ENCODE results near the gene ATP1A3.
A peak's percentile ranks its signal among the peaks of the same experiment; 100 is the strongest.

Gene ATP1A3

DNA sequence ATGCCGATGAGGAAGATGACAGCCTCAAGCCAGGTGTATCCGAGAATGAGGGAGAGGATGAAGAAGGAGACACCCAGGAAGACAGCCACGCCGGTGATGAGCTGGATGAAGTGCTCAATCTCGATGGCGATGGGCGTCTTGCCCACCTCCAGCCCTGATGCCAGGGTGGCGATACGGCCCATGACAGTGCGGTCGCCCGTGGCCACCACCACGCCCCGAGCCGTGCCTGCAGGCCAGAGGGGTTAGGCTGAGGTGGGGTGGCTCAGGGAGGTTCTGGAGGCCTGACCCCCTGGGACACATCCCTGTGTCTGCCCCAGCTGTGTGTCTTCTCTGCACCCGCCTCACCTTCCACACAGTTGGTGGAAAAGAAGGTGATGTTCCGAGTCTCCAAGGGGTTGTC lies 9.1 kb downstream of the ATP1A3 start:
- H3K27ac Mint-ChIP-seq, result no peak overlapping the region
- H3K27me3 Mint-ChIP-seq, result no peaks in the 10 kb centered on the region
- H3K4me1 Mint-ChIP-seq, result no peaks in the 10 kb centered on the region
- ATAC-seq (ENCODE audit: low read depth) (no peak), DNase-seq (ENCODE audit: low spot score in 2 of 2) (no peak)
- H3K36me3 Mint-ChIP-seq, result peaks cover 1% of the 10 kb centered on the region
- no peaks in the 10 kb centered on the region for H3K9me3 Mint-ChIP-seq
- H3K4me3 Mint-ChIP-seq, result no peak overlapping the region

DNA sequence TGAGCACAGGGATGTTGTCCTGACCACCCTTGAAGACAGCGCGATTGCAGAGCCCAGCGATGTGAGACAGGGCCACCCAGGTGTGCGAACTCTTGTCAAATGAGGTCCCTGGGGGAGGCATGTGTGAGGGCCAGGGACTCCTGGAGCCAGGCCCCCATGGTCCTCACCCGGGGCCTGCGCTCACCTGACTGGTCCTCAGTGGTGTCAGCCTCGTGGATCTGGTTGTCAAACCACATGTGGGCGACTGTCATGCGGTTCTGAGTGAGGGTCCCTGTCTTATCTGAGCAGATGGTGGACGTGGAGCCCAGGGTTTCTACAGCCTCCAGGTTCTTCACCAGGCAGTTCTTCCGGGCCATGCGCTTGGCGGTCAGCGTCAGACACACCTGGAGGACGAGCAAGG lies 12.3 kb downstream of the ATP1A3 start:
- DNase-seq (ENCODE audit: low spot score in 2 of 2), result no peak
- Mint-ChIP-seq H3K27ac (no peak overlapping the region), H3K4me3 (no peak overlapping the region), H3K36me3 (peaks cover 2% of the 10 kb centered on the region), H3K4me1 (no peaks in the 10 kb centered on the region), H3K27me3 (no peaks in the 10 kb centered on the region), H3K9me3 (no peaks in the 10 kb centered on the region)
- no peak for ATAC-seq (ENCODE audit: low read depth)

DNA sequence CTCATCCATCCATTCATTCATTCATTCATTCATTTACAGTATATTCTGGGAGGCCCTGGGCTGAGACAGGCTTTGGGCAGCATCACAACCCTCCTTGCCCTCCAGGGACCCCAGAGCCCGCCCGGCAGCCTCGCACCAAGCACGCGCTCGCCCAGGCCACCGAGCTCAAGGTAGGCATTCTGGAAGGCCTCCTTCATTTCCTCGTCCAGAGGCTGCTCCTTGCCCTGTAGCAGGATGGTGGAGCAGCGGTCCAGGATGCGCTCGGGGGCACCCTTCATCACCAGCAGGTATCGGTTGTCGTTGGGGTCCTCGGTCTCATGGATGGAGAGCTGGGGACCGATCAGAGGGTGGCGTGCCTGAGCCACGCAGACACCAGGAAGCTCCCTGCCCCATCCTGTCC lies 15.6 kb downstream of the ATP1A3 start:
- ATAC-seq (ENCODE audit: low read depth) (no peak), DNase-seq (ENCODE audit: low spot score in 2 of 2) (no peak)
- Mint-ChIP-seq H3K4me3 (no peak overlapping the region), H3K36me3 (peaks cover 4% of the 10 kb centered on the region), H3K27ac (no peak overlapping the region), H3K27me3 (no peaks in the 10 kb centered on the region), H3K9me3 (no peaks in the 10 kb centered on the region), H3K4me1 (no peaks in the 10 kb centered on the region)

DNA sequence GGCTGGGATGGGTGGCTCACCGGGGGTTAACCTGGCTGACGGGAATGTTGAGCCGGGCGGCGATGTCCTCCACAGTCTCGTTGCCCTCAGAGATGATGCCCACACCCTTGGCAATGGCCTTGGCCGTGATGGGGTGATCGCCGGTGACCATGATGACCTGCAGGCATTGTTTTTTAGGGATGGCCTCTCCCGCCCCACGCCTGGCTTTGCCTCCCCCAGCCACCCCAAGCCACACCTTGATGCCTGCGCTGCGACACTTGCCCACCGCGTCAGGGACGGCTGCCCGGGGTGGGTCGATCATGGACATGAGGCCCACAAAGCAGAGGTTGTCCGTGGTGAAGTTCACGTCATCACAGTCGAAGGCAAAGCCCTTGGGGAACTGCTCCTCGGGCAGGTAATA lies 16.1 kb downstream of the ATP1A3 start:
- Mint-ChIP-seq H3K4me3 (no peak overlapping the region), H3K27me3 (no peaks in the 10 kb centered on the region)

DNA sequence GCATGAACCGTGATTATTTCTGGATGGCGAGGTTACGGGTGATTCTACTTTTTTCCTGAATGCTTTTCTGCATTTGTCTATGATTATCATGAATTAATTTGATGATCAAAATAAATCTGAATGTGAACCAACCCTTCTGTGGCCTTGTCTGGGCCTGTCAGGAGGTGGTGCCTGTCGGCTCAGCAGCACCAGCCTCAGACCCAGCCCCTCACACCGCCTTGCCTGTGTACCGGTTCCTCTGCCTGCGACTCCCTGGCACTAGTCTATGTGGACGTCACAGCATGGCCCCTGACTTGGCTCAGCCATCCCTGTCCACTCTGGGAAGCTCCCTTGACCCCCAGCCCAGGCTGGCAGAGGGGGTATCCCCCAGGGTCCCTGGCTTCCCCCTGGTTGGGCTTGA lies 19.4 kb downstream of the ATP1A3 start:
- DNase-seq (ENCODE audit: low spot score in 2 of 2), result no peak
- H3K4me1 Mint-ChIP-seq, result no peaks in the 10 kb centered on the region
- no peaks in the 10 kb centered on the region for H3K27me3 Mint-ChIP-seq

More for the DNA sequence above, 16.1 kb downstream of the ATP1A3 start:
- no peaks in the 10 kb centered on the region for H3K9me3 Mint-ChIP-seq
- H3K27ac Mint-ChIP-seq, result no peak overlapping the region
- no peaks in the 10 kb centered on the region for H3K4me1 Mint-ChIP-seq
- ATAC-seq (ENCODE audit: low read depth) (no peak), DNase-seq (ENCODE audit: low spot score in 2 of 2) (no peak)
- peaks cover 4% of the 10 kb centered on the region for H3K36me3 Mint-ChIP-seq

DNA sequence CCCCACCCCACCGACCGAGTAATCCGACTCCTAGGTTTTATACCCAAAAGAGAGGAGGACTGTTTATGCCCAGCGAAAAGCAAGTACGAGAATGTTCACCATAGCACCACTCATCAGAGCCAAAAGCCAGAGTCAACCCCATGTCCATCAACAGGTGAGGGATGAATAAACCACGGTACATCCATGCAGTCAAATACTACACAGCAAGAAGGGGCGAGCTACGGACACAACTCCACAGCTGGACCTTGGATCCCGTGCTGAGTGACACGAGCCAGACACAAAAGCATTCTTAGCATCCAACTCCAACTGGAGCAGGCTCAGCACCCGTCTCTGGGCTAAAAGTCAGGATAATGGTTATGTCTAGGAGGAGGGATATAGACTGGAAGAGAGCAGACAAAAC lies 22.7 kb downstream of the ATP1A3 start:
- DNase-seq (ENCODE audit: low spot score in 2 of 2) (no peak), ATAC-seq (ENCODE audit: low read depth) (no peak)
- Mint-ChIP-seq H3K4me3 (no peak overlapping the region), H3K9me3 (no peaks in the 10 kb centered on the region), H3K4me1 (no peaks in the 10 kb centered on the region), H3K27ac (no peak overlapping the region), H3K27me3 (peaks cover 6% of the 10 kb centered on the region), H3K36me3 (peaks cover 3% of the 10 kb centered on the region)

More for the DNA sequence above, 19.4 kb downstream of the ATP1A3 start:
- H3K9me3 Mint-ChIP-seq, result no peaks in the 10 kb centered on the region
- H3K27ac Mint-ChIP-seq, result no peak overlapping the region
- H3K36me3 Mint-ChIP-seq, result peaks cover 2% of the 10 kb centered on the region
- no peak overlapping the region for H3K4me3 Mint-ChIP-seq
- no peak for ATAC-seq (ENCODE audit: low read depth)

DNA sequence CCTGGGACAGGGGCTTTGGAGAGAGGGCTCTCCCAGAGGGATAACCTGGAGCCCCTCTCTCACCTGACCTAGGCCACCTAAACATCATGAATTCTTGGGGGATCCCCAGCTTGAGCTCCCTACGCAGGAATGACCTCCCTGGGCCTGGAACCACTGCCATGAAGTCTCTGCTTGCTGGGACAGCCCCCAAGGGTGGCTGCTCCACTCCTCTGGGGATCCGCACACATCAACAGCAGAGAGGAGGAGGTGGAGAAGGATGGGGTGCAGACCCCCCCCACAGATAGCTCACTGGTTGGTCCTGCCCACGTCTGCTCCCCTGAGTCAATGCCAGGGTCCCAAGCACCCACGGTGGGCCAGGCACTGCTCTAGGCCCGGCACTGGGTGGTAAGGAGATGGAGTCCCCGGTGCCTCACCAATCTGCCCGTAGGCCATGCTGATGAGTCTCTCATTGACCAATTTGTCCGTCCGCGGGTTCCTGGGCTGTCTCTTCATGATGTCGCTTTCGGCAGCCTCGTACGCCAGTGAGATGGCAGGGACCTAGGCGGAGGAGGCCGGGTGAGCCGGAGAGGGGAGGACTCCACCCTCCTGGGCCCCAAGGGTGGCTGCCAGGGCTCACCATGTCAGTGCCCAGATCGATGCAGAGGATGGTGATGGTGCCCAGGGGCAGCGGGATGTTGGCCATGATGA lies 24.1 kb downstream of the ATP1A3 start:
- no peak overlapping the region for H3K4me3 Mint-ChIP-seq
- ATAC-seq (ENCODE audit: low read depth) (no peak), DNase-seq (ENCODE audit: low spot score in 2 of 2) (no peak)
- peaks cover 6% of the 10 kb centered on the region for H3K27me3 Mint-ChIP-seq
- H3K27ac Mint-ChIP-seq, result no peak overlapping the region
- H3K36me3 Mint-ChIP-seq, result peaks cover 2% of the 10 kb centered on the region
- H3K4me1 Mint-ChIP-seq, result no peaks in the 10 kb centered on the region
- no peaks in the 10 kb centered on the region for H3K9me3 Mint-ChIP-seq

DNA sequence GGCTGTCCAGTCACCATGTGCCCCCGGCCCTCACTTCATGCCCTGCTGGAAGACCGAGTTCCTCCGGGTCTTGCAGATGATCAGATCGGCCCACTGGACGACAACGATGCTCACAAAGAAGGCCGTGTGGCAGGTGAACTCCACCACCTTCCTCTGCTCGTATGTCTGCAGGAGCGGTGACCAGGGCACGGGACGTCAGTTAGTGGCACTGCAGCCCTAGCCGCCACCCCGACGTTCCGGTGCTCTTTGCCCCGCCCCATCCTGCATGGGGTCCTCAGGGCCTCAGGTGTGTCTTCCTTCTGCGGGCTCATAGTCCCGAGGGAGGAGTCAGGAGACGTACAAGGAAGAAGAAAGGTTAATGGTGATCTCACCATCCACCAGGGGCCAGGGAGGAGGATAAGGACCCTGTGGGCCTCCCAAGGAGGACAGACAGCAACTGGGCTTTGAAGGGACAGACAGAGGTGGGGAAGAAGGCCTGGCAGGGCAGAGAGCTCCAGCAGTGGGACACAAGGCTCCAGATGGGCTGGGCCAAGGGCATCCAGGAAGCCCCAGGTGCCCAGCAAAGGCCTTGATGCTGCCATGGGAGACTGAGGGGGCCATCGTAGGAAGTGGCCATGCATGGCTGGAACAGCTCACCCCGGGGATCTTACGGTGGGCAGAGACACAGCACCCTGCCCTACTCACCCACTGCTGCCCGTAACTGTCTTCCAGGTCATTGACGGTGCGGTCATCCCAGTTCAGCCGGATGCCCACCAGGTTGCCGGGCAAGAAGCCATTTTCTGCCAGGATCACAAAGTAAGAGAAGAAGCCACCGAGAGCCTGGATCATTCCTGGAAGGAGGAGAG lies 25.1 kb downstream of the ATP1A3 start:
- Mint-ChIP-seq H3K4me1 (no peaks in the 10 kb centered on the region), H3K36me3 (peaks cover 2% of the 10 kb centered on the region), H3K27me3 (peaks cover 6% of the 10 kb centered on the region)

DNA sequence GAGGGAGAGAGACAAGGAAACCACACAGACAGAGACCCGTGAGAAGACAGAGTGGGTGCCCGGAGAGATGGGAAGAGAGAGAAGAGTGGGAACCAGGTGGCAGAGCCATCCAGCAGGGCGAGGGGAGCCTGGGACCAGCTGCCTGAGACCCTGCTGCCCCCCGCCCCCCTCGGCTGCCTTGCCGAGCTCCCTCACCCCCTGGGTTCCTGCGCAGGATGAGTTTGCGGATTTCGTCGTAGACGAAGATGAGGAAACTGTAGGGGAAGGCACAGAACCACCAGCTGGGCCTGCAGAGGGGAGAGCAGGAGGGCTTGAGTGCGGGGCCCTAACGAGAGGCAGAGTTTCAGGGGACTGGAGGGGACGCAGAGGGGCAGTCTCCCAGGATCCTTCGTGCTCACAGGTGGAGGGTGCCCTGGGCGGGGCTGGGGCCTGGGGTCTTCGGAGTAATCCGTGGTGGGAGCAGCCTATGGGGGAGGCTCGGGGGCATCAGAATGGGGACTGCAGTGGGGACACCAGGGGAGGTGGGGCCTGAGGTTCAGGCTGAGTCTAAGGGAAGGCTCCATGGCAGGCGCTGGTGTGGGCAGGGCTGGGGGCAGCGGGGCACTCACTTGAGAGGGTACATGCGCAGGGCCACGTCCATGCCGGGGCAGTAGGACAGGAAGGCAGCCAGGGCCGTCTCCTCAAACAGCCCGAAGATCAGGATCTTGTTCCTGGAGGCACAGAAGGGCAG lies 26.8 kb downstream of the ATP1A3 start:
- no peak overlapping the region for H3K4me3 Mint-ChIP-seq
- H3K36me3 Mint-ChIP-seq, result peaks cover 2% of the 10 kb centered on the region
- no peak overlapping the region for H3K27ac Mint-ChIP-seq
- H3K9me3 Mint-ChIP-seq, result no peaks in the 10 kb centered on the region
- DNase-seq (ENCODE audit: low spot score in 2 of 2), result no peak
- no peak for ATAC-seq (ENCODE audit: low read depth)
- H3K4me1 Mint-ChIP-seq, result no peaks in the 10 kb centered on the region
- H3K27me3 Mint-ChIP-seq, result peaks cover 9% of the 10 kb centered on the region

More for the DNA sequence above, 25.1 kb downstream of the ATP1A3 start:
- DNase-seq (ENCODE audit: low spot score in 2 of 2) (no peak), ATAC-seq (ENCODE audit: low read depth) (no peak)
- H3K4me3 Mint-ChIP-seq, result no peak overlapping the region
- no peaks in the 10 kb centered on the region for H3K9me3 Mint-ChIP-seq
- no peak overlapping the region for H3K27ac Mint-ChIP-seq

DNA sequence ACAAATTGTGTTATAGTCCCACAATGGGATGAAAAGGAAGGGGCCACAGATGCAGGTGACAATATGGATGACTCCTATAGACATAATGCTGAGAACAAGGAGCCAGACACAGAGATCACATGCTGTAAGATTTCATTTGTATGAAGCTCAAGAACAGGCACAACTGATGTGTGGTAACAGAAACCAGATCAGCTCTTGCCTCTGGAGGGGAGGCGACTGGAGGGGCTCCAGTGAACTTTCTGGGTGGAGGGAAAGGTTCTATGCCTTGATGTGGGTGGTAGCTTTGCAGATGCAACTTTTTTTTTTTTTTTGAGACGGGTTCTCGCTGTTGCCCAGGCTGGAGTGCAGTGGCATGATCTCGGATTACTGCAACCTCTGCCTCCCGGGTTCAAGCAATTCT lies 28.9 kb downstream of the ATP1A3 start:
- H3K27me3 Mint-ChIP-seq, result peaks cover 14% of the 10 kb centered on the region
- H3K4me1 Mint-ChIP-seq, result no peaks in the 10 kb centered on the region
- H3K4me3 Mint-ChIP-seq, result no peak overlapping the region
- no peak overlapping the region for H3K27ac Mint-ChIP-seq
- H3K36me3 Mint-ChIP-seq, result peaks cover 2% of the 10 kb centered on the region
- DNase-seq (ENCODE audit: low spot score in 2 of 2) (no peak), ATAC-seq (ENCODE audit: low read depth) (no peak)
- H3K9me3 Mint-ChIP-seq, result no peaks in the 10 kb centered on the region

DNA sequence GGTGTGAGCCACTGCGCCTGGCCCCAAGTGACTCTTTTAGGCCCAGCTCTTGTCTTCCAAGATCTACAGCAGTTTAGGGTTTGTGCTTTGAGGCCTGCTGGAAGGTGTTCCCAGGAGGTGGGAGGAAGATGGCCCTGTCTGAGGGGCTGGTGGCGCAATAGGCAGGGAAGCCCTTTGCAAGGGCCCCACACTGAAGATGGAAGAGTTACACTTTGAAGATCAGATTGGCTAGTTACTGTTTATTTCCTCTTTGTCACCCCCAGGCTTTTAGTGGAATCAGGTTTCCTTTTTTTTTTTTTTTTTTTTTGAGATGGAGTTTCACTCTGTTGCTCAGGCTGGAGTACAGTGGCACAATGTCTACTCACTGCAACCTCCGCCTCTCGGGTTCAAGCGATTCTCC lies 33.1 kb downstream of the ATP1A3 start:
- no peak for DNase-seq (ENCODE audit: low spot score in 2 of 2)
- Mint-ChIP-seq H3K4me1 (peaks cover 12% of the 10 kb centered on the region), H3K4me3 (peak overlapping the region; percentile 34), H3K36me3 (peaks cover 2% of the 10 kb centered on the region), H3K9me3 (no peaks in the 10 kb centered on the region), H3K27me3 (peaks cover 7% of the 10 kb centered on the region), H3K27ac (no peak overlapping the region)
- no peak for ATAC-seq (ENCODE audit: low read depth)

DNA sequence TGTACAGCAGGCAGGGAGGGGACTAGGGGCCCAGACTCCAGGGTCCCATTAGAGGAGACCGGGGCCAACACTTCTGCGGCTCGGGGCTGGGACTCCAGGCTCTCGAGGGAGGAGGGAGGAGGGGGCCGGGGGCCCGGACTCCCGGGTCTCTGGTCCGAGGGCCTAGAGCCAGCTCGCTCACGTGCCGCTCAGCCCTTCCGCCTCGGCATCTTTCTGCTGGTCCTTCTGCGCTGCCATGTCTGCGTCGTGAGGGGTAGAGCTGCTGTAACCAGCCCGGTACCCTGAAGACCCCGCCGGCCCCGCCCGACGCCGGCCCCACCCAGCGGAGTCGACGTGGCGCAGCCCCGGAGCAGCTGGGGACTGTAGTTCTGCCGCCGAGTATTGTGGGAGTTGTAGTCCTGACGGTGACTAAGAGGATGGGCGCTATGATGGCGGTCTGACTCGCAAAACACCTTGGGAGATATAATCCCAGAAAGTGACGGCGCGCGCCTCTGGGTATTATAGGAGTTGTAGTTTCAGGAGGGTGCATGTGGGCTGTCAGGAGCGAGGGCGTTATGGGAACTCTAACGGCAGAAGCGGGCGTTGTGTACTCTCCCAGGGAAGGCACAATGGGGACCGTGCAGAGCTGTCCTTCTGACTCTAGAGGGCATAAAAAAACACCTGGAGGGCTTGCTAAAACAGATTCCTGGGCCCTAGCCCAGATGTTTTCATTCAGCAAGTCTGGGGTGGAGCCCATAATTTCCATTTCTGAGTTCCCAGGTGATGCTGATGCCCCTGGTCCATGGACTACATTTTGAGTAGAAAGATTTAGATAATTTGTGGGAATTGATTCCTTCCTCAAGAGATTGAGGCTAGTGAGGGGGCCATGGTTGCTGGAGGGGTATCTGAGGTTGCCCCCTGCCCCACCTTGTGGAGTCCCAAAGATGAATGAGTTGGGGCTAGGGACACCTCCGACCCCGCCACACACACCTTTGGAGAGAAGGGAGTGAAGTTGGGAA lies 34.7 kb downstream of the ATP1A3 start, which contains the start of gene RABAC1:
Gene RABAC1 (minus strand): TSS at position 266 of the 998 bp plus-strand sequence. CDS start 29 bp downstream, at position 237.
- DNase-seq (ENCODE audit: low spot score in 2 of 2) (peak; percentile 77 to 83), ATAC-seq (ENCODE audit: low read depth) (peak; percentile 88)
- Mint-ChIP-seq H3K4me3 (peak within 1 kb of the TSS; percentile 92), H3K36me3 (peaks cover 3% of the 10 kb centered on the region), H3K27me3 (peaks cover 7% of the 10 kb centered on the region), H3K4me1 (peaks cover 12% of the 10 kb centered on the region), H3K27ac (peak within 1 kb of the TSS; percentile 25), H3K9me3 (no peaks in the 10 kb centered on the region)

DNA sequence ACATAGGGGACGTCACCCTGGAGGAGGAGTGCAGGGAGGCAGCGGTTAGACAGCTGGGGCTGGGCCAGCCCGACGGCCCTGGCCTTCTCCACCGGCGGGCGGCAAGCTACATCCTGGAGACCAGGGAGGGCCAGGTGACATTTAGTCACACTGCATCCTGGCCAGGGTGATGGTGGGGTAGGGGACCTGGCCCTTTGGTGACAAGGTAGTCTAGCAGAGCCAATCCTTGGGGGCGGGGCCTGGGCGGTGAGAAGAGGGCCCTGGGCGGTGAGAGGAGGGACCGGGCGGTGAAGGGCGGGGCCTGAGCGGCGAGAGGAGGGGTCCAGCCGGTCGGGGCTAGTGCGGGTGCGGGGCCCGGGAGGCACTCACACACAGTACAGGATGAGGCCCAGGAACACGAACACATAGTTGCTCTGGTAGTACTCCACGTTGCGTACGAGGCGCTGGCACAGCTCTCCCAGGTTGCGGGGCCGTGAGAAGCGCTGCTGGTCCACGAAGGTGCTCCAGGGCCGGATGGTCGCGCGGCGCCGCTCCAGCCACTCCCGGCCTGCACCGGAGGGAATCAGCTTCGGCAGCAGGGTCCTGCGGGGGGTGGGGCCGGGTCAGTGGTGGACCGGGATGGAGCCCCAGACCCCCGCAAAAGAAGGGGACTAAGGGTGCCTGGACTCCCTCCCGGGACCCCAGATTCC lies 35.5 kb downstream of the ATP1A3 start:
- Mint-ChIP-seq H3K36me3 (peaks cover 3% of the 10 kb centered on the region), H3K27ac (peak overlapping the region; percentile 25), H3K27me3 (peaks cover 7% of the 10 kb centered on the region), H3K9me3 (no peaks in the 10 kb centered on the region), H3K4me1 (peaks cover 12% of the 10 kb centered on the region), H3K4me3 (peak overlapping the region; percentile 92)
- DNase-seq (ENCODE audit: low spot score in 2 of 2) (peak; percentile 56 to 73), ATAC-seq (ENCODE audit: low read depth) (peak; percentile 58)

Measured in memory B cell (primary cell).